ENCODE data around the gene HTR2C.
"Not testable (repeated sequence)": the region's sequence is repeated elsewhere in the genome, so short reads cannot be mapped to it uniquely, and the experiment has no call there.

Gene HTR2C

GRCh38 chrX:114715096-114715495, 131.2 kb downstream of the HTR2C start:
- DNase-seq: no peak

GRCh38 chrX:114717921-114718320, 134.0 kb downstream of the HTR2C start:
- no peak for DNase-seq

GRCh38 chrX:114766541-114766940, 182.7 kb downstream of the HTR2C start:
- no peak for DNase-seq

GRCh38 chrX:114774691-114775090, 190.8 kb downstream of the HTR2C start:
- no peak for DNase-seq

GRCh38 chrX:114782925-114783324, 199.0 kb downstream of the HTR2C start:
- DNase-seq: no peak

- DNase-seq: no peak
These were observed 203.2 kb downstream of the HTR2C start for GRCh38 chrX:114787061-114787460.

GRCh38 chrX:114797494-114797893, 213.6 kb downstream of the HTR2C start:
- no peak for DNase-seq

GRCh38 chrX:114798907-114799306, 215.0 kb downstream of the HTR2C start:
- no peak for DNase-seq

GRCh38 chrX:114800719-114801118, 216.8 kb downstream of the HTR2C start:
- no peak for DNase-seq

- DNase-seq: no peak
These were observed 235.6 kb downstream of the HTR2C start for GRCh38 chrX:114819509-114819908.

GRCh38 chrX:114841051-114841450, 257.2 kb downstream of the HTR2C start:
- DNase-seq: no peak

- no peak for DNase-seq
These were observed 258.3 kb downstream of the HTR2C start for GRCh38 chrX:114842181-114842580.

- DNase-seq: no peak
These were observed 305.6 kb downstream of the HTR2C start for GRCh38 chrX:114889481-114889880.

- no peak for DNase-seq
These were observed 319.7 kb downstream of the HTR2C start for GRCh38 chrX:114903618-114904017.

- no peak for DNase-seq
These were observed 321.4 kb downstream of the HTR2C start for GRCh38 chrX:114905251-114905650.

- DNase-seq: no peak
These were observed 323.2 kb downstream of the HTR2C start for GRCh38 chrX:114906984-114907510.

- no peak for DNase-seq
These were observed 340.5 kb downstream of the HTR2C start for GRCh38 chrX:114924423-114924822.

GRCh38 chrX:114924856-114925255, 341.0 kb downstream of the HTR2C start:
- no peak for DNase-seq

- no peak for DNase-seq
These were observed 346.3 kb downstream of the HTR2C start for GRCh38 chrX:114930227-114930626.

GRCh38 chrX:114932550-114932949, 348.7 kb downstream of the HTR2C start:
- no peak for DNase-seq

GRCh38 chrX:114933291-114933690, 349.4 kb downstream of the HTR2C start:
- DNase-seq: not testable (repeated sequence)

GRCh38 chrX:114937090-114937489, 353.2 kb downstream of the HTR2C start:
- not testable (repeated sequence) for DNase-seq

- no peak for DNase-seq
These were observed 368.8 kb downstream of the HTR2C start for GRCh38 chrX:114952696-114953095.
